Measurements from ENCODE around the gene NOD1. TPM values are rescaled to one million over a fixed set of nuclear protein-coding genes. Genes with fewer than 3 reads are reported as not detected.

NOD1 gene
- total RNA-seq, 2 experiments from 2014 or later: 12.8 to 14.0 TPM

DNA sequence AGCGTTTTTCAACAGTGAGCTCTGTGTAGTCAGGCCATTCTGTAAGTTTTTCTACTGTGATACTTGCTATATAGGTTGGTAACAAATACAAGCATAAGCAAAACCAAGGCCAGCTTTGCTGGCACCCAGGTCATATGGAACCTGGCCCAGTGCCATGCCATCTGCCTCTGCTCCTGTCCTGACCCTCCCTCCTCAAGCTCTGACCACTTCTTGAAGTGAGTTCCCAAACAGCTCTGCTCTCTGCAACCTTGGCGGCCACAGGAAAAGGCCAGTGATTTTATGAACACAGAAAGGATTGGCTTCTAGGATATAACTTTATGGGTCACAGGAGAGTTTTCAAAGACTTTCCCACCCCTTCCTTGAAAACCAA, 12.8 kb downstream of the NOD1 start:
- CTCF ChIA-PET: no interaction called here
- DNase-seq: no peak
- intact Hi-C loops (cut with micrococcal nuclease): no loop called here
- no peak overlapping the region for H3K27ac Mint-ChIP-seq
- H3K9me3 Mint-ChIP-seq: no peaks in the 10 kb centered on the region
- no peaks in the 10 kb centered on the region for H3K27me3 Mint-ChIP-seq
- H3K4me1 Mint-ChIP-seq (ENCODE audit: low read depth): peaks cover 36% of the 10 kb centered on the region
- H3K4me3 Mint-ChIP-seq: no peak overlapping the region
- POLR2A ChIA-PET: no interaction called here
- peaks cover 4% of the 10 kb centered on the region for H3K36me3 Mint-ChIP-seq

DNA sequence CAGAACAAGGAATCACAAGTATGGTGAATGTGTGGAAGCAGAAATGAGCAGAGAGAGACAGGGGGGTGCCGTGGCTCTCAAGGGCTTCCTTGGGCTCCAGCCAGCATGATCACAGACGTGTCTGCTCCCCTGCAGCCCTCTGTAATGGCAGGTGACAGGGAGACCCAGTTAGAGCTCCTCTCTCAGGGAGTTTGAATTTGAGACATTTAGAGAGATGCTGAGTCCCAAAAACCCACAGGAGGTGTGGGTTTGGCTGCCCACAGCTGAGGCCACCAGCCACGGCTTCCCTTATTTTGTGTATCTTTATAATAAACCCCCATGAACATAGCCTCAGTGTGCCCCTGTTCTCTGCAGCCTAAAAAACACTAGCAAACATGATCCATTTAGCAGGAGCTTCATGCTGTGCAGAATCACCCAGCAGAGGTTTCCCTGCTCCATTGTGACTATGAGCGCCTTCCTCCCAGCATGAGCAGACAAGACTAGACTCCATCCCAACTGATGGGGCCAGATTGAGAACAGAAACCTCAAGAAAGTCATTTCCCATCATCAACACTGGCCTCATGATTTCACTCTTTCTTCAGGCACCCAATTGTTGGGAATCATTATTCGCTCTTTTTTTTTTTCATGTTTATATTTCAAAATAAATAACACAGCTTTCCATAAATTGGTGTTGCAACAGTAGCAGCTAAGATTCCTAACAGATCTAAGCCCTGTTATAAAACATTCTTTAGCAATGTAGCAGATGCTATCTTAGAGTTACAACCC, 13.4 kb downstream of the NOD1 start:
- intact Hi-C loops (cut with micrococcal nuclease): no loop called here
- no peak overlapping the region for H3K4me3 Mint-ChIP-seq
- POLR2A ChIA-PET: interaction anchor here (0.5 kb wide), 1 partner anchor 12 kb away, joined by 4 read pairs; no protein-coding TSS in a partner anchor
- CTCF ChIA-PET: no interaction called here
- H3K4me1 Mint-ChIP-seq (ENCODE audit: low read depth): peaks cover 31% of the 10 kb centered on the region
- H3K27me3 Mint-ChIP-seq: no peaks in the 10 kb centered on the region
- DNase-seq: no peak
- H3K9me3 Mint-ChIP-seq: no peaks in the 10 kb centered on the region
- H3K27ac Mint-ChIP-seq: no peak overlapping the region
- H3K36me3 Mint-ChIP-seq: peaks cover 4% of the 10 kb centered on the region

GRCh38 chr7:30464231-30464671, 14.3 kb downstream of the NOD1 start:
- ChIA-PET CTCF (no interaction called here), POLR2A (no interaction called here)

DNA sequence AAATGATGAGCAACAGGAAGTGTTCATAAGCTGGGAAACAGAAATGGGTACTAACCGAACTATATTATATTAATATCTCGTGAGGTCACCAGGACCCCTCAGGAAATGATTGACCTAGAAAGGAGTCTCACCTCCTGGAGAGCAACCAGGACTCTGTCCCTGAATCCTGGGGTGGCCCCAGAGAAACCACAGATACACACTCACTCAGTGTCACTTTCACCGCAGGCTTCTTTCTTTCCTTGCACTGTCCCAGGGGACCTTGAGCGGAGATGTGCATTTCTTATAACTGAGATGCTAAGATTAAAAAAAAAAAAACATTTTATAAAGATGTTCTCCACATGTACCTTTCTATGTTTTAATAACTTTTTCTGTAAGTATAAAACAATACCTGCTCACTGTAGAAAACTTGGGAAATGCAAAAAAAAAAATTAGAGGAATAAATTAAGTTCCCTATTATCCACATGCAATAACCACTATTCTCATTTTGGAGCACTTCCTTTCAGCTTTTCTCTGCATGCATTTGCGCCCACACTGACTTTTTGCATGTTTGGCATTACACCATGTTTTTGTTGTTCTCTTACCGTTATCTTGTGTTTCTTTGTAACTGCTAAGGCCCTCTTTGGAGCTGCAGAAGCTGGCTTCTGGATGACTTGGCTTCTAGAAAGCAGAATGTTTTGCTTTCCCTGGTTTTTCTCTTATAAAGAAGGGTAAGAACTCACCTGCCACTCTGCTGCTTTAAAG, 15.0 kb downstream of the NOD1 start:
- Mint-ChIP-seq H3K27me3 (no peaks in the 10 kb centered on the region), H3K4me3 (no peak overlapping the region), H3K36me3 (peaks cover 2% of the 10 kb centered on the region), H3K27ac (no peak overlapping the region), H3K9me3 (no peaks in the 10 kb centered on the region), H3K4me1 (ENCODE audit: low read depth) (peaks cover 19% of the 10 kb centered on the region)
- no peak for DNase-seq
- ChIA-PET CTCF (no interaction called here), POLR2A (no interaction called here)
- intact Hi-C loops (cut with micrococcal nuclease): no loop called here

More at GRCh38 chr7:30464231-30464671, 14.3 kb downstream of the NOD1 start:
- Mint-ChIP-seq H3K27ac (no peak overlapping the region), H3K4me1 (ENCODE audit: low read depth) (peaks cover 22% of the 10 kb centered on the region), H3K36me3 (peaks cover 2% of the 10 kb centered on the region), H3K27me3 (no peaks in the 10 kb centered on the region), H3K4me3 (no peak overlapping the region), H3K9me3 (no peaks in the 10 kb centered on the region)
- intact Hi-C loops (cut with micrococcal nuclease): no loop called here
- DNase-seq: no peak

DNA sequence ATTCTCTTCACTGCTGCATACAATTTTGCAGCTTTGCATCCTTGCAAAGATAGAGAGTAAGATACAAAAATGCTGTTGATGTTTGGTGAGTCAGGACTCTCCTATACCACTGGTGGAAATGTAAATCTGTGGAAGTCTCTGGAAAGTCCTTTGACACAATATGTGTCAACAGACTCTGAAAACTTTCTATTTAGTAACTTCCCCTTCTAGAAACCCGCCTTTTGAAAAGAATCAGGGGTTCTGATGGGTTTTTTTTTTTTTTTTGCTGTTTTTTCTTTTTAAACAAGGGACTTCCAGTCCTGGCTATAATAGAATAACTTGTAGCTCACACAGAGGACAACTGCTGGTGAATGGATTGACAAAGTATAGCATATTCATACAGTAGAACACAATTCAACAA, 16.4 kb downstream of the NOD1 start:
- ChIA-PET POLR2A (no interaction called here), CTCF (no interaction called here)
- Mint-ChIP-seq H3K9me3 (no peaks in the 10 kb centered on the region), H3K27ac (no peak overlapping the region), H3K36me3 (no peaks in the 10 kb centered on the region), H3K4me3 (no peak overlapping the region), H3K27me3 (no peaks in the 10 kb centered on the region), H3K4me1 (ENCODE audit: low read depth) (peaks cover 13% of the 10 kb centered on the region)
- no peak for DNase-seq
- intact Hi-C loops (cut with micrococcal nuclease): no loop called here

GRCh38 chr7:30460246-30460633, 18.3 kb downstream of the NOD1 start:
- POLR2A ChIA-PET: no interaction called here
- no peak overlapping the region for H3K4me3 Mint-ChIP-seq
- no peak for DNase-seq
- CTCF ChIA-PET: no interaction called here
- H3K4me1 Mint-ChIP-seq (ENCODE audit: low read depth): peaks cover 3% of the 10 kb centered on the region
- intact Hi-C loops (cut with micrococcal nuclease): no loop called here
- peaks cover 4% of the 10 kb centered on the region for H3K36me3 Mint-ChIP-seq
- no peak overlapping the region for H3K27ac Mint-ChIP-seq
- no peaks in the 10 kb centered on the region for H3K27me3 Mint-ChIP-seq
- no peaks in the 10 kb centered on the region for H3K9me3 Mint-ChIP-seq

DNA sequence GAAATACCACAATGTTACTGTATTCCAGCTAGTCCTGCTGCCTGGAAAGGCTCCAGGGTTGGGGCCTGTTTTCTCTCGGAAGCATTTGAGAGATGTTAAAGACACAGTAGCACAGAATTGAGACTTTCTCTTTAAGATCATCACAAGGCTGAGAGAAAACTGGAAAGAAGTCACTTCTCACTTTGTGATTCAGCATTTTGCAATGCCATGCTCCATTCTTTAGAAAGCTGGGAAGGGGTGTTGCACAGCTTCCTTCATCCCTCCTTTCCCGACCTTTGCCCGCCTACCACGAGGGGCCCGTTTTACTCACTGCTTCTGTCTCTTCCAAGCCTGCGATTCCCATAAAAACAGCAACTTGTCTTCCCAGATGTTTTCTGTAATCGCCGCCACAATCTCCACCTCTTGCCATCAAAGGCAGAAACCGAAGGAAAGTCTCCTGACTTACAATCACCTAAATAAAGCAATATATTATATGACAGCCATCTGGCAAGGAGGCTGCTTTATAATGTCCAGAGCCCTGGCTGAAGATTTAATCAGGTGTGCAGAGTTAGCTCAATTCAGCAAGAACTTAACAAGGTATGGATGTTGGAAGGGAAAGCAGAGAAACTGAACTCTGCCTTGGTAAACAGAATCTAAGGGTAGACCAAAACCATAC, 18.9 kb downstream of the NOD1 start:
- Mint-ChIP-seq H3K4me3 (no peak overlapping the region), H3K4me1 (ENCODE audit: low read depth) (peaks cover 2% of the 10 kb centered on the region), H3K36me3 (peaks cover 4% of the 10 kb centered on the region), H3K9me3 (no peaks in the 10 kb centered on the region), H3K27me3 (no peaks in the 10 kb centered on the region), H3K27ac (no peak overlapping the region)
- ChIA-PET CTCF (no interaction called here), POLR2A (no interaction called here)
- DNase-seq: no peak
- intact Hi-C loops (cut with micrococcal nuclease): no loop called here

DNA sequence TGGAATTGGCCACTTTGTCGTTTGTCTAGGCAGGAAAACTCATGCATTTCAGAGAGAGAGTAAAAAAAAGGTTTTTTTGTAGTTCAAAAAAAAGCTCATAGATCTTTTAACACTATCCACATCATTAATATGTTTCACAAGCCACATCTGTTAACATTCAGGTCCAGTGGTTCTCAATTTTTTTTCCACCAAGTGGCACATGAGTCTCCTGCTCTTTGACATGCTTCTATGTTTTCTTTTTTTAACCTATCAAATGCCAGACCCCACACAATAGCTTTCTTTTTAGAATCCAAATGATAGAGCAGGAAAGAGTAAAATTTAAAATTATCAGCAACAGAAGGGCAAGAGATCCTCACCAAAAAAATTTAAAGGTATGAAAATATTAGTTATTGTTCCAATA, 20.3 kb downstream of the NOD1 start:
- Mint-ChIP-seq H3K27me3 (no peaks in the 10 kb centered on the region), H3K27ac (no peak overlapping the region), H3K9me3 (no peaks in the 10 kb centered on the region), H3K4me3 (no peak overlapping the region), H3K4me1 (ENCODE audit: low read depth) (no peaks in the 10 kb centered on the region), H3K36me3 (peaks cover 4% of the 10 kb centered on the region)
- DNase-seq: no peak
- ChIA-PET CTCF (interaction anchor here (0.7 kb wide), 1 partner anchor 196 kb away, joined by 3 read pairs; no protein-coding TSS in a partner anchor), POLR2A (no interaction called here)
- intact Hi-C loops (cut with micrococcal nuclease): no loop called here

- DNase-seq: no peak
- intact Hi-C loops (cut with micrococcal nuclease): no loop called here
- POLR2A ChIA-PET: no interaction called here
- Mint-ChIP-seq H3K27me3 (no peaks in the 10 kb centered on the region), H3K4me3 (no peak overlapping the region), H3K4me1 (ENCODE audit: low read depth) (no peaks in the 10 kb centered on the region), H3K36me3 (peaks cover 12% of the 10 kb centered on the region), H3K9me3 (no peaks in the 10 kb centered on the region), H3K27ac (no peak overlapping the region)
- CTCF ChIA-PET: no interaction called here
These were observed 24.7 kb downstream of the NOD1 start for GRCh38 chr7:30453921-30454320.

DNA sequence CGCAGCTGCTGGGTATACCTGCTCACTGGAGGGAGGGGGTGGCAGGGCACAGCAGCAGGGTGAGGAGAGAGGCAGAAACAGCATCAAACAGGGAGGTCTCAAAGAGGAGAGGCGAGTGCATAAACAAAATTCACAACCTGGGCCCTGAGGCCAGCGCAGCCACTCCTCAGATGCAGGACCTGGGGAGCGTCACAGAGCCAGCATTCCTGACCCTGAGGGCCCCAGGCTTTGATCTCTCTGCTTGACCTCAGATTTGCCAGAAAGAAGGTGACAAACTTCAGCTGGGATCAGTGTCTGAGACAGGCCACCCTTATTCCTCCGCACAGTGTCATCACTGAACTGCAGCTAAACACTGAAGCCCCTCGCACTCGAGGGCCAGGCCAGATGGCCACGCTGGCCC, 25.6 kb downstream of the NOD1 start:
- H3K36me3 Mint-ChIP-seq: peaks cover 12% of the 10 kb centered on the region
- H3K4me1 Mint-ChIP-seq (ENCODE audit: low read depth): no peaks in the 10 kb centered on the region
- CTCF ChIA-PET: no interaction called here
- H3K27me3 Mint-ChIP-seq: no peaks in the 10 kb centered on the region
- H3K9me3 Mint-ChIP-seq: no peaks in the 10 kb centered on the region
- DNase-seq: no peak
- no peak overlapping the region for H3K27ac Mint-ChIP-seq
- intact Hi-C loops (cut with micrococcal nuclease): no loop called here
- POLR2A ChIA-PET: no interaction called here
- no peak overlapping the region for H3K4me3 Mint-ChIP-seq

DNA sequence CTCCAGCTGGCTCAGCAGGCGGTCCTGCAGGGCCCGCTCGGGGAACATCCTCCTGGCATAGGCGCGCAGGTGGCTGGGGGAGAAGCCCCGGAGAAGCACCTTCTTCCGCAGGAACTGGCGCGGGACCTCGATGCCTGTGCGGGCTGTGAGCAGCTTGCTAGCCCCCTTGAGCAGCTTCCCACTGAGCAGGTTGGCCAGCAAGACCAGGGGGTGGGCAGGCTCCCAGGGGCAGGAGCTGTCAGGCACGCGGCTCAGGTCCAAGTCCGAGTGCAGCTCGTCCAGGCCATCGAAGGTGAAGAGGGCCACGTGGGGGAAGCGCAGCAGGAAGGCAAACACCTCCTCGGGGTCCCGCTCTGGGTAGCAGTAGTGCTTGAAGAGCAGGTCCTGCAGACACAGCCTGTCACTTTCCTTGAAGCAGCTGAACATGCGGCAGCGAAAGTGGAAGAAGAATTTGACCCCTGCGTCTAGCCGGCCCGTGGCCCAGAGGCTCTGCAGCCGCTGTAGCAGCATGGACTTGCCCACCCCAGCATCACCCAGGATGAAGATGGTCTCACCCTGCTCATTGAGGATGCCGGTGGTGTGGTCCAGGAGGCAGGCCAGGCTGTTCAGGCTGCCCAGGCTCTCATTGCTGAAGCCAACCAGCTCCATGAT, 26.2 kb downstream of the NOD1 start:
- CTCF ChIA-PET: no interaction called here
- POLR2A ChIA-PET: no interaction called here
- no peaks in the 10 kb centered on the region for H3K4me1 Mint-ChIP-seq (ENCODE audit: low read depth)
- H3K9me3 Mint-ChIP-seq: no peaks in the 10 kb centered on the region
- DNase-seq: no peak
- H3K36me3 Mint-ChIP-seq: peaks cover 14% of the 10 kb centered on the region
- no peaks in the 10 kb centered on the region for H3K27me3 Mint-ChIP-seq
- no peak overlapping the region for H3K4me3 Mint-ChIP-seq
- intact Hi-C loops (cut with micrococcal nuclease): no loop called here
- no peak overlapping the region for H3K27ac Mint-ChIP-seq

GRCh38 chr7:30451539-30452279, 26.9 kb downstream of the NOD1 start:
- no peak overlapping the region for H3K27ac Mint-ChIP-seq
- POLR2A ChIA-PET: no interaction called here

More at GRCh38 chr7:30451539-30452279, 26.9 kb downstream of the NOD1 start:
- no peaks in the 10 kb centered on the region for H3K4me1 Mint-ChIP-seq (ENCODE audit: low read depth)
- H3K4me3 Mint-ChIP-seq: no peak overlapping the region
- intact Hi-C loops (cut with micrococcal nuclease): no loop called here
- no peaks in the 10 kb centered on the region for H3K27me3 Mint-ChIP-seq
- CTCF ChIA-PET: no interaction called here
- DNase-seq: no peak
- H3K36me3 Mint-ChIP-seq: peaks cover 20% of the 10 kb centered on the region
- no peaks in the 10 kb centered on the region for H3K9me3 Mint-ChIP-seq

Data from activated CD4-positive, alpha-beta memory T cell treated with anti-CD3 and anti-CD28 coated beads for 36 hours (primary cell).